GM12891 (cell line): ENCODE results near the gene GDF2.

Experiments used
- POLR2A ChIP-seq: IDR thresholded peaks from 2 replicates; pipeline ENCODE4 v1.6.1; 2011; ENCODE audit warnings: low read depth, low read length, control low read depth
- POU2F2 ChIP-seq: IDR thresholded peaks from 2 replicates; pipeline ENCODE4 v1.6.1; 2011; ENCODE audit warnings: low read depth, mild to moderate bottlenecking, control low read depth, low read length, moderate library complexity
- TAF1 ChIP-seq: IDR thresholded peaks from 2 replicates; pipeline ENCODE4 v1.6.1; 2011; ENCODE audit warnings: low read depth, low read length, control low read depth

GRCh38 chr10:47358457-47358856 is 36.2 kb downstream of the GDF2 start:
- TF ChIP-seq TAF1 (no peak), POLR2A (no peak), POU2F2 (no peak)
